Measurements from ENCODE around the gene C3.
"Not testable (repeated sequence)": the region's sequence is repeated elsewhere in the genome, so short reads cannot be mapped to it uniquely, and the experiment has no call there.

Gene C3

DNA sequence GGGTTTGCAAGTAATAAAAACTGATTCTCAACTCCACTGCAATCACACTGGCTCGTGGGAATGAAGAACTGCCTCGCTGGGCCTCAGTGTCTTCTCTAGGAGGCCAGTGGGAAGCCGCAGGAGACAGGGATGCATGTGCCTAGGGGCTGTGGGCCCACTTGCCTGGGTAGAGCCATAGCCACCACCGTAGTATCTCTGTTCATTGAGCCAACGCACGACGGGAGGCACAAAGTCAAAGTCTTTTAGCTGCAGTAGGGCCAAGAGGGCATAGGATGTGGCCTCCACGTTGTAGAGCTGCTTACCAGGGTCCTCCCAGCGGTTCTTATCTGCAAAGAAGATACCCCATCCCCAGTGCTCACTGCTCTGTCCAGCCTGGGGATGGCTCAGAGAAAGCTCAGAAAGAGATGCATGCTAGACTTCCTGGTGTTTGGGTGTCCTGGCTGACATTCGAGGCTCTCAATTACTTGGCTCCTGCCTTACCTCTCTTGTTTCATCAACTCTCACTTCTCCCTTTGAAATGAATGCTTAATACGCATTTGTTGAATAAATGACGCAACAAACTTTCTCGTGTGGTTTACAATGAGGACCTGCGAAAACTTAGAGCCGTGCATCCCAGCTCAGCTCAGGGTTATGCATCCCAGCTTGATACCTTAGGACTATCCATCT is 34.4 kb downstream of the C3 start:
- no peak for DNase-seq

DNA sequence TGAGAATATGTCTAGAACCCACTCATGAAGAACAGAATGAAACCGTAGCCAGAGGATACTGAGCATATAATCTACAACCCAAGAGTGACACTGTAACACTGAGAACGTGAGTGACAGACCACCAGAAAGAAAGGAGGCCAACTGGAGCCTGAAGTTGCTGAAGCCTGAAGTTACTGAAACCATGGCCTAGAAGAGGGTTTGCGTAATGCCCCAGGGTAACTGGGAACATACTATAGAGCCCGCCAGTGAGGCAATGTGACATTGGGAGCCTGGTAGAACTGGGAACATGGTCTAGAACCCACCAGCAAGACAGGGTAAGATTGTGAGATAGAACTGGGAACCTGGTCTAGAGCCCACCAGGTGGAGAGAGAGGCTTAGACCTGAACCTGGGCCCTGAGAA is 35.0 kb downstream of the C3 start:
- DNase-seq = no peak

DNA sequence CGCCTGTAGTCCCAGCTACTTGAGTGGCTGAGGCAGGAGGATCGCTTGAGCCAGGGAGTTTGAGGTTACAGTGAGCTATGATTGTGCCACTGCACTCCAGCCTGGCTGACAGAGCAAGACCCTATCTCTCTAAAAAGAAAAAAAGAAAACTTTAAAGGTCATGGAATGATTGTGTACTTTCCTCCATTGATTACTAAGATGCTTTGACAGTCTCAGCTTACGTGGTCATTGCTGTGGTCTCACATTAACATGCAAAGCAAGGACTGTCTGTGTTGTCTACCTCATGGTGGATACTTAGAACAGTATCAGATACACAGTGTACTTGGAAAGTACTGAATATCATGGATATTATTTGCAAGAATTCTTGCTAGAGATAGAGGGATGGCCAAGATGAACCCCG is 36.5 kb downstream of the C3 start:
- DNase-seq = no peak

GRCh38 chr19:6682607-6683128 is 37.8 kb downstream of the C3 start:
- DNase-seq = no peak

- no peak for DNase-seq
Observed at GRCh38 chr19:6680141-6680540, 40.3 kb downstream of the C3 start.

DNA sequence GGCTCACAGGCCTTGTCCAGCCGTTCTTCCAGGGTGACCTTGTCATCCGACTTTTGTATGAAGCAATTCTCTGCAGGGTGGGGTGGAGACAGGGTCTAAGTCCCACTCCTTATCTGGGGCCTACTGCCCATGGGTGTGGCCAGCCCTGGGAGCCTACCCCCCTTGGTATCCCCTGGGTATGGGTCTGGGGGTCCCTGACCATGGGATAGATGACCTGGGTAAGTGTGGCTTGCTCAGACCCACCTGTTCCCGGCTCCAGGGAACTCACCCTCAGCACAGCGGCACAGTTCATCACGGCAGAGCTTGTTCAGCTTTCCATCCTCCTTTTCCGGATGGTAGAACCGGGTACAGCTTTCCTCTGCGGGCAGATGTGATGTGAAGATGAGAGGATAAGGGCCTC is 41.3 kb downstream of the C3 start:
- DNase-seq = no peak

DNA sequence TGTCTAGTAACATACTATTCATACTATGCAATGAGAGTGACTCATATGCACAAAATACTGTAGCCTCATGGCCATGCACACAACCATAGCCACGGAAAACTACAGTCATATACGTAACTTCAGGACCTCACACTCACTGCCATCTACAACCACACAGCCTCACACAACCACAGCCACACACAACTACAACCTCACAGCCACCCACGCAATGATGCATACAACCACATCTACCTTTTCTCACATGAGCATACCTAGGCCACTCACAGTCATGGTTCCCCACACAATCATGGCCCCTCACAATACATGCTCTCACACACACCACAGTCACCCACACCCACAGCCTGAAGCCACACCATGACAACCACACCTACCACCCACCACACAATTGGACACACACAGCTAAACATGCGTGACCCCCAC is 41.8 kb downstream of the C3 start:
- no peak for DNase-seq

DNA sequence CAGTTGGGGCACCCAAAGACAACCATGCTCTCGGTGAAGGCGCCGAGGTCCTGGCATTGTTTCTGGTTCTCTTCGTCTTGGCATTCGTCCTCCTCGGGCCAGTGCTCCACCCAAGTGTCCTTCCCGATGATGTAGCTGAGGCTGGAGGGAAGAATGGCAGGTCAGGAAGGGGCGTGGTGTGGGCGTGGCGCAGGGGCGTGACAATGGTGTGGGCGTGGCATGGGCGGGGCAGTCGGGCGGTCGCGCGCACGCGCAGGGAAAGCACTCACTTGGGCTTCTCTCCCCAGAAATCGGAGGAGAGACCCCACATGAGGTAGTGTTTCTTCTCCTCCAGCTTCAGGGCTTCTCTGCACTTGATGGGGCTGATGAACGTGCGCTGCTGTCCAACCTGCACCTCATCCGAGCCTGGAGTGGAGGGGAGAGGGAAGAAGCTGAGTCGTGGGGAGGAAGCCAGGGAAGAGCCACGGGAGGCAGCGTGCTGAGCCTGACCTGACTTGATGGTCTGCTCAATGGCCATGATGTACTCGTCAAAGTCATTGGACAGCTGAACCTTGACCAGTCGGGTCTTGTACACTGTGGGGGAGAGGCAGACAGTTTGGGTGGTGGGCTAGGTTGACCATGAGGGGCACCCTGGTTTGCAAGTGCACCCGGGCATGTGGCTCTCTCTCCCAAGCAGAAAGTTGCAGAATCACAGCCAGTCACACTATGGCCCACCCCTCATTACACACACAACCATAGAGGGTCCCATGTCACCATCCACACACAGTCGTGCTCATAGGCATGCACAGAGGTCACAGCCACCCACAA is 42.4 kb downstream of the C3 start:
- DNase-seq = no peak

- DNase-seq = no peak
Observed at GRCh38 chr19:6677495-6677882, 43.0 kb downstream of the C3 start.

DNA sequence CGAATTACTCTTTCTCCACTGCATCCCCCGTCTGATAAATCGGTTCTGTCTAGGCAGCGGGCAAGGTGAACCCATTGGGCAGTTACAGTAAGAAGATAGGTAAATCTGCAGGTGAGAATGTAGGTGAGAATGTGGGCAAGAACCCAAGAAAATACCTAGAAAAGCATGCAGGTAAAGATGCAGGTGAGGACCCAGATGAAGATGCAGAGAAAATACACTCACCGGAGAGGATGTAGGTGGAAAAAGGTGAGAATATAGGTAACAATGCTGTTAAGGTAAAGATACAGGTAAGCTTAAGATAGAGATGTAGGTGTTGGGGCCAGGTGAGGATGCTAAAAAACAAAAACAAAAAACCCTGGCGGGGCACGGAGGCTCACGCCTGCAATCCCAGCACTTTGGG is 44.2 kb downstream of the C3 start:
- DNase-seq = no peak

- no peak for DNase-seq
Observed at GRCh38 chr19:6674868-6675305, 45.6 kb downstream of the C3 start.

GRCh38 chr19:6674408-6674807 is 46.0 kb downstream of the C3 start:
- DNase-seq = not testable (repeated sequence)

- no peak for DNase-seq
Observed at GRCh38 chr19:6672693-6673290, 47.7 kb downstream of the C3 start.

- DNase-seq = no peak
Observed at GRCh38 chr19:6671960-6672359, 48.5 kb downstream of the C3 start.

DNA sequence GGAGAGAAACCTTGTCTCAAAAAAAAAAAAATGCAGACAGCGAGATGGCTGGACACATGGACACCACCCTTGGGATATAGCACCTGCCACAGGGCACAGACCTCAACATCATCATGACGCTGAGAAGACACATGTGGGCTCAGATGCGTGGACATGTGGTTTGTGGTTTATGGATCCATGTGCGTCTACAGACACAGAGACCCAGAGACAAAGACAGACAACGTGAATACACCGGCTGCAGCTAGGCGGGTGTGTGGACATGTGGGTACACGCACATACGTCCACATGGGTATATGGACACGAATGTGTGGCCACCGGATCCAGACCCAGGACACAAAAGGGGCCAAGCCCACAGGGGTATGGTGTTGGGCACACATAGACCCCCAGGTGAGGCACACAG is 51.8 kb downstream of the C3 start:
- DNase-seq = no peak

DNA sequence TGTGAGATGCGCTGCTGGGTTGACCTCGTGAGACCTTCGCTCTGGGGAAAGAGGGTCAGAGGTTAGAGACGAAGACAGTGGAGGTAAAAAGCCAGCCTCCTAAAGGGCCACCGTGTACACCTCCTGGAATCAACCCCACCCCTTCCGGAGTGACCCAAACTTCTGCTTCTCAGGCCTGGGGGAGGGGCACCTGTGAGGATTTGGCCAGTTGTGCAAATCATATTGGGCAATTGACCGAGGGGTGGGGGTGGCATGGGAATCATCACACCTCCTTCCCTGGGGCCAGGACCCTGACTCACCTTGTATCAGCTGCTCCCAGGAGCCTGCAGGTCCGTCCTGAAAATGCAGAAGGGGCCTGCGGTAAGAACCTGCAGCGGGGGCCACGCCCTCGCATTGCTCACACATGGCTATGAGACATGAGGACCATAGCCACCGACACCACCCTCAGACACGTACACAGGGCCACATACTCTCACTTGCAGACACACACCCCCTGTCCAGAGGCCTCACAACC is 53.3 kb downstream of the C3 start:
- DNase-seq = no peak

GRCh38 chr19:6664916-6665315 is 55.5 kb downstream of the C3 start:
- DNase-seq = no peak

DNA sequence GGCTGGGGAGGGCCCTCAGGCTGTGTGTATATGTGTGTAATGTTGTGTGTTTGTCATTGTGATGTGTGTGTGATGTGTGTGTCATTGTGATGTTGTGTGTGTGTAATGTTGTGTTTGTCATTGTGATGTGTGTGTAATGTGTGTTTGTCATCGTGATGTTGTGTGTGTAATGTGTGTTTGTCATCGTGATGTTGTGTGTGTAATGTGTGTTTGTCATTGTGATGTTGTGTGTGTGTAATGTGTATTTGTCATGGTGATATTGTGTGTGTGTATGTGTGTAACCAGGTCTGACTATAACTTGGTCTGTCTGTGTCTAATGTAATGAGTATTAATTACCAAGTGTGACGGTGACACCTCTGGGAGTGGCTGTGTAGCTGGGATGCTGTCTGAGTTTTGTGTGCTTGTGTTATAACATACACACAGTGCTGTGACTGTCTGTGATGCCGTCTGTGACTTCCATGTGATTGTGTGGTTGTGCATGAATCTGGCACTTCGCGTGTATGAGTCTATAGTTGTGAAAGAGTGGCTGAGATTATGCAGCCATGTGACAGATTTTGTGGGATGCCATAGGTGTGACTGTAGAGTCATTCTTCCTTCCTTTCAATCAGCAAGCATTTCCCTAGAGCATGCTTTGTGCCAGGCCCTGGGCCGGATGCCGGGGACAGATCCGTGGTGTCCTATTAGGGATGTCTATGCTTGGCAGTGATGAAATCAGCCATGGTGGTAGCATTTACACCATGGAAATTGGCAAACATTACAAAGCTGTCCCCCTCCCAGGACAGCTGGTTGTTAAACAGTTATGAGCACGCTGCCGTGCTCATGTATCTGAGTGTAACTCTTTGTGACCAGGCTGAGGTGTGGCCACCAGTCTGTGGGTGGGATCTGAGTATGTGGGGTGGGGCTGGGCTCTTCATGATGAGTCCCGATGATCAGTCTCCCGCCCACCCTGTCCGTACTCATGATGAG is 56.9 kb downstream of the C3 start:
- DNase-seq = no peak

DNA sequence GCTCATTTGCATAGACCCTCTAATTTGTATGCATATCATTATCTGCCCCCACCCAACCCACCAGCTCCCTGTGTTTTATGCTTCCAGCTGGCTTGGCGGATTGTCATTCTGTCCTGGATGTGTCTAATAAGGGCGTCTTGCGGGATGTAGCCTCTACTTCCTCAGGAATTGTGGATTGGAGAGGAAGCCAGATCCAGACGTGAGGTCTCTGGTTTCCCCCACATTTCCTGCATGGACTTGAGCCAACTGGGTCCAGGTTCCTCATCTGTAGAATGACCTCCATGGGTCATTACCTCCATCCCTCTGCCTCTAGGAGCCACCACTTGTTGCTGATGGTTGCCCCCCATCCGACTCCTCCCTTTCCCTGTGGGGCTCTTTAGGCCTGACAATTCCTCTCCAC is 57.7 kb downstream of the C3 start:
- no peak for DNase-seq

- DNase-seq = not testable (repeated sequence)
Observed at GRCh38 chr19:6661509-6662244, 58.8 kb downstream of the C3 start.

DNA sequence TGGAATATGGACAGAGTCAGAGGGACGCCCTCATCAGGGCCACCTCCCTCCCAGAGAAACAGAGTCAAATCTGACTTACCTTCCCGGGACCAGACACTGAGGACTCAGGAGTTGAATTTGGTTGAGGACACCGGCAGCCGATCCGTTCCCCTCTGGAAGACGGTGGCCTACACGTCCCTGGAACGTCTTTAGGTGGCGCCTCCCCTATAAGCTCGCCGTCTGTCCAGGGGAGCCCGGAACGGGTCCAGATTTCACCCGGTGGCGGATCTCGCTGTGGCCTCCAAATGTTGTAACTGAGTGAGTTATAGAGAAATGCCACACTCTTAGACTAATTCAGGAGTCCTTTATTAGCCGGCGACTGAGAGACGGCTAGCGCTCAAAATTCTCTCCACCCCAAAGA is 59.5 kb downstream of the C3 start:
- no peak for DNase-seq

- DNase-seq = not testable (repeated sequence)
Observed at GRCh38 chr19:6656390-6656789, 64.1 kb downstream of the C3 start.

Data from NCI-H2029 treated with DMSO at 0.1 percent for 48 hours (cell line).